HG03521 (cell line): ENCODE measurements around the gene MTSS2.

Experiments
- ATAC-seq: cut with Tn5 transposase; IDR thresholded peaks from one replicate; pipeline ENCODE4 v1.9.1; 2021; ENCODE audit warnings: mild to moderate bottlenecking, moderate library complexity; ENCODE audit not compliant: unreplicated experiment

The MTSS2 gene

DNA sequence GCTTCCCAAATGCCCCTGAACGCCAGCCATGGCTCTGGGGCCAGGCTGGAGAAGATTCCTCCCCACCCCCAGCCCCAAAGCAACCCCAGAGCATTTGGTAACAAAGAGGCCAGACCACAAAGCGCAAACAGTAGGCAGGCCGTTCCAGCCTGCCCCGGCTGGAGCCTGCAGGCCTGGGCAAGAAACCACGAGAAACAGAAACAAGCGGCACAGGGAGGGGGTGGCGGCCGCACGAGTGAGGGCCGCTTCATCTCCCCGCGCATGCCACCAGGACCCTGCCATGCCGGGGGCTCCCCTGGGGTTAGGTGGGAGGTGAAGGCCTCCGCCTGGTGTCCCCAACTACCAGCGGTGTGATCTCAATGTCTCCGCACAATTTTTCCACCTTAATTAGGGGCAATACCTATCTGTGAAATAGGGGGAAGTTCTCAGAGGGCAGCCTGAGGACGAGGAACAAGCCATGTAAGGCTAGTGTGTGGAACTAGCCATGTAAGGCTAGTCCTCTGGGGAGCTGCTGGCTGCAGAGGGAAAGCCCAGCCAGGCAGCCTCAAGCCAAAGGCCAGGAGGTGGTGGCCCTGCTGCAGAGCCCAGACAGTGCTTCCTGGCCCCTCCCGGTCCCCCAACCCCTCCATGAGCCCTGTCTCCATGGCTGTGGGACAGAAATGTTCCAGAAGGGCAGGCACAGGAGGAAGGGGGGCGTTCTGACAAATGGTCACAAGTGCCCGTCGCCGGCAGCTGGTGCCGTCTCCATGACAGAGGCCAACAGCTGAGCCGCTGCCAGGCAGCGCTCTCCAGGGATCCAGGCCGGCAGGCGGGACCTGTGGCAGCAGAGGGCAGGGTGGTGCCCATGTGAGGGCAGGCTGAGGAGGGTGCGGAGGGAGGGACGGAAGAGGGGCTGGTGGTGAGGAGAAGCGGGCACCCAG is 14.5 kb upstream of the MTSS2 start:
- no peak for ATAC-seq

DNA sequence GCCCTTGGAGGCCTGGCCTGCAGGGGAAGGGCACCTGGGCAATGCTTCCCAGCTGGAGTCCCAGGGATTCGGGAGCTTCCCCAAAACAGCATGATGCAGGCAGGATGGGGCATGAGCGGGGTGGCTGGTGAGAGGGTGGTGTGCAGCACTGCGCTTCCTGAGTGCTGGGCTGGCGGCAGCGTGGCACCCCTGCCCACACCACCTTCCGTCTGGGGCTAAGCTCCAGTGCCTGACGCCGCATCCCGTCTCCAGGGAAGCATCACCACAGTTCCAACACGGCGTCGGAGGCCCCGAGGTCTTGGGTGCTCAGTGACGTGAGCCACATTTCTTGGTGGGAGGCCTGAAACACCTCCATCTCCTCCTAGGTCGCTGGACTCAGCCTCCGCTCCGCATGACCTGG is 13.8 kb upstream of the MTSS2 start:
- ATAC-seq, result no peak

DNA sequence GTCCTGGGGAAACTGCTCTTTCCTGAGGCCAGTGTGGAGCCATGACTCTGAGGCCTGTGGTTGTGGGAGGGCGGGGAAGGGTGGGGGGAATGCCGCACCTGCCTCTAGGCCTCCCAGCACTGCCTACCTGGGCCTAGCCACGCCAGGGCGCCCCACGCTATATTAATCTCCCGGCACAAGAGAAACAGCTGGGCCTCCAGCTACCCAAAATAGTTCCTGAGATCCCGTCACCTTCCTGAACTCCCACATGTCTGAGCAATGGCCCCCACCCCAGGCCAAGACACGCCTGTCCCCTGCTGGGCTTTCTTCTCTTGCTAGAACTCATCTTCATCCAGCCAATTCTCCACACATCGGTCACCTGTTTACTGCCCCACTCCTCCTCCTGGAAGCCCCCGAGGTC is 13.0 kb upstream of the MTSS2 start:
- ATAC-seq, result no peak

DNA sequence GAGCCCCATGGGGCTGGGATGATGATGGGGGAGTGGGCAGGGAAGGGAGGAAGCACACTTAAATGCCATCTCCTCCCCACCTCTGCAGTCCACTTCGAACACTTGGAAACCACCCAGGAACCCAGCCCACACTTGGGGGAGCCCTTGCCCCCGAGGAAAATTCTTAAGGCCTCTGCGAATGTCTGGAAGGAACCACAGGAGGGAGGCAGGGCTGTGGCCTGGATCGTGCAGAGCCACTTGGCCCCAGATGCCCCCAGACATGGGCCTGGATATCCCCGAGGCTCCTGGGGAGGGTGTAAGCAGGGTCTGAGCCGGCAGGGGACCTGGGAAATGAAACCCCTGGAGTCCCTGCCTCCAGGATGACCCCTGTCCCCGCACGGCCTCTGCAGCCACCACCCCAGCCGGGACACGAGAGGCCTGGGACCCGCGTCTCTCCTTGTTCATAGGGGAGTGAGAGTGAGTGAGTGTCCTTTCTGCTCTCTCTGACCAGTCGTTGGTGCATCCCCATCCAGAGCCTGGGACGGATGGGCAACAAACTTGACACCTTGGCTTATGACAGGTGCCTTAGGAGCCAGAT is 11.8 kb upstream of the MTSS2 start:
- ATAC-seq, result no peak

DNA sequence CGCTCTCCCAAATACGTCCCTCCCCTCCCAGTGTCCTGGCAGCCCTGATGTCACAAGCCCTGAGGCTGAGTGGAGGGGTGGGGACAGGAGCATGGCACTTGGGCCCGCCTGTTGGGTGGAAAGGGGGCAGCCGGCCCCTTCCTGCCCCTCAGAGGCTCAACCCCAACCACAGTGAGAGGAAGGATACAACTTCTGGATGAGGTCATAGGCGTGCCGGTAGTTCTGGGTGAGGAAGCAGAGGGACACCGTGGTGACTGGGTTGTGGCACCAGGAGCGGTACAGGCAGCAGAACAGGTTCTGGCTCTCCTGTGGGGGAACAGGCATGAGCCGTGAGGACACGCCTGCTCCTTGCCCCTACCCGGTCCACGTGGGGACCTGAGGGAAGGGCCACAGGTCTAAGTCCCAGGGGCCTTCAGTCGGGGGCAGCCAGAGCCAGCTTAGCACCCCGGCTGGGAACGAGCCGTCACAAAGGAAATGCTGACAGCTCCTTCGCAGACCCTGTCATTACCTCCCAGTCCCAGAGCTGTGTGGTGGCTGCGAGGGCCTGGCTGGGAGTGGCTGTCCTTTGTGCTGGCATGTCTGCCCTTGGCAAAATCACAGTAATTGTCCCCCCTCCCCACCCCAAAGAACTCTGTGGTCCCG is 11.2 kb upstream of the MTSS2 start:
- no peak for ATAC-seq

DNA sequence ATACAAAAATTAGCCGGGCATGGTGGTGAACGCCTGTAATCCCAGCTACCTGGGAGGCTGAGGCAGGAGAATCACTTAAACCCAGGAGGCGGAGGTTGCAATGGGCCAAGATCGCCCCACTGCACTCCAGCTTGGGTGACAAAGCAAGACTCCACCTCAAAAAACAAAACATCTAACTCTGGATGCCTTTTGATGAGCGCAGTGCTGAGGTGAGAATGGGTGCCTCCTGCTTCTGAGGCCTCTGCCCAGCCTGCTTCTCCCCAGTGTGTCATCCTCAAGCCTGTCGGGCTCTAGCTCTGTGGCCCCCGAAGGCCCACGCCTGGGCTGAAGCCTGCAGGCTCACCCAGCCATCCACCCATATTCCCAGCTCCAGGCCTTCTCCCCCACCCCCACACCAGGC is 10.5 kb upstream of the MTSS2 start:
- no peak for ATAC-seq

DNA sequence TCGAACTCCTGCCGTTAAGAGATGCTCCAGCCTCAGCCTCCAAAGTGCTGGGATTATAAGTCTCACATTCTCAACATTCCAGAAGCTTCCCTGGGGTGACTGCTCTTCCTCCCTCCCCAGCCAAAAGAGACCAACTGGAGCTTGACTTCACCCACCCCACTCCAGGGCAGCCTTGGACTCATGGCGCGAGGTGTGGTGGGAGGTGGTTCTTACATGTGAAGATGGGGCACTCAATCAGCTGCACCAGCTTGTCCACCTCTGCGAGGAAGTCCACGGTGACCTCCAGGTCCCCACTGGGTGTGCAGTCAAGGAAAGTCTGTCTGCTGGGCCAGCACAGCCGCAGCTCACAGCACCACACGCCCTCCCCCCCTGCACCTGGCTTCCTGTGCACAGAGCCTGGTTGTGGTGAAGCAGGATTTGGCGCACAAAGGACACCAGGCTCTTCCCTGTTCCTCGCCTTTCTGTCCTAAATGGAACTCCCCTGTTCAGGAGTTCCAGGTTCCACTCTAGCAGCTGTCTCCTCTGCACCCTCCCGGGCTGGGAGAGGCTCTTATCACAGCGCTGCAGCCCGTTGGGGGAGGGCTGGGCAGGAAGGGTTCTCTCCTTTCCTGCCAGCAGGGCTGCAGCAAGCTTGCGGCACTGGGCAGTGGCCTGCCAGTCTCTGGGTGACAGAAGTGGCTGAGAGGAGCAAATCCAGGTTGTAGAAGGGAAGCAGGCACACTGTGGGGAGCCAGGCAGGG is 9.6 kb upstream of the MTSS2 start:
- ATAC-seq, result no peak

DNA sequence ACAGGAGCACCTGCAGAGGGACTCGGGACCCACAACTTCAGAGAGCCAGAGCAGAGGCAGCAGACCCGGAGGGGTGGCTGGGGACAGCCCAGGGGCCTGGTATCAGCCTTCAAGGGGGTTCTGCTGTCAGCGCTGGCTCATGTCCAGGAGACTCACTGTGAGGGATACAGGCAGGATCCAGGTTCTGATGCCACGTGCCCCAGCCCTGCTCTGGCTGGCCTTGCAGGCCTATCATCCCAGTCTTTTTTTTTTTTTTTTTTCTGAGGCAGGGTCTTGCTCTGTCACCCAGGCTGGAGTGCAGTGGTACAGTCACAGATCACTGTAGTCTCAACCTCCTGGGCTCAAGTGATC is 9.0 kb upstream of the MTSS2 start:
- ATAC-seq, result no peak

DNA sequence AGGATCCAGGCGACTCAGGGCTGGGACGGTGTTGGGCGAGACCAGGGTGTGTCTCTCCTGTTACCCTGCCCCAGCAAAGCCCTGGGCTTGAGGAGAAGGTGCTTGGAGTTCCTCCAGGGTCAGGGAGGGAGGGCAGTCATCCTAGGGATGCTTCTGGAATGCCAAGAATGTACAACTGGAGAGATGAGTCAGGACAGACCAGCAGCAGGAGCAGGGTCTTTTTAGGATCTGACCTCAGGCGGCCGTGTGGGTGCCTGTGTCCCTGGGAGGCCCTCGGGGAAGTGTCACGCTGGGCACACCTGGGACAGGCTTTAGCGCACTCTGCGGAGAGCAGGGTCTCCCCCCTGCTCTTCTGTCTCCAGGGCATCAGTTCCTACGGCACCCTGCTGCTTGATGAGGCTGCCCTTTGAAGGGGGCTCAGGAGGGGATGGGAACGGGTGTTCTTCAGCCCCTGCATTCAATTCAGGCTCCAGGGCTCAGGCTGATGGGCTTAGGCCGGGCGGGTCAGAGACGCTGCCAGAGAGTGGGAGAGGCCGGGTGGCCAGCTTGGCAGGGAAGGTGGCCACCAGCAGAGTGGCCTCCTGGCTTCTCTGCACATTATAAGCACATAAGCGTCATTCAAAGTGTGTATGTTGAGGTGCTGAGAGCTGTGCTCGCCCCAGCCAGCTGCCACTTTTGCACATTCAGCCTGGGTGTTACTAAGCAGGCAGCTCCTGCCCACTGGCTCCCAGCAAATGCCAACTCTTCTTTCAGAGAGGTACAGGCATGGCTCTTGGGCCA is 8.4 kb upstream of the MTSS2 start:
- ATAC-seq, result no peak

DNA sequence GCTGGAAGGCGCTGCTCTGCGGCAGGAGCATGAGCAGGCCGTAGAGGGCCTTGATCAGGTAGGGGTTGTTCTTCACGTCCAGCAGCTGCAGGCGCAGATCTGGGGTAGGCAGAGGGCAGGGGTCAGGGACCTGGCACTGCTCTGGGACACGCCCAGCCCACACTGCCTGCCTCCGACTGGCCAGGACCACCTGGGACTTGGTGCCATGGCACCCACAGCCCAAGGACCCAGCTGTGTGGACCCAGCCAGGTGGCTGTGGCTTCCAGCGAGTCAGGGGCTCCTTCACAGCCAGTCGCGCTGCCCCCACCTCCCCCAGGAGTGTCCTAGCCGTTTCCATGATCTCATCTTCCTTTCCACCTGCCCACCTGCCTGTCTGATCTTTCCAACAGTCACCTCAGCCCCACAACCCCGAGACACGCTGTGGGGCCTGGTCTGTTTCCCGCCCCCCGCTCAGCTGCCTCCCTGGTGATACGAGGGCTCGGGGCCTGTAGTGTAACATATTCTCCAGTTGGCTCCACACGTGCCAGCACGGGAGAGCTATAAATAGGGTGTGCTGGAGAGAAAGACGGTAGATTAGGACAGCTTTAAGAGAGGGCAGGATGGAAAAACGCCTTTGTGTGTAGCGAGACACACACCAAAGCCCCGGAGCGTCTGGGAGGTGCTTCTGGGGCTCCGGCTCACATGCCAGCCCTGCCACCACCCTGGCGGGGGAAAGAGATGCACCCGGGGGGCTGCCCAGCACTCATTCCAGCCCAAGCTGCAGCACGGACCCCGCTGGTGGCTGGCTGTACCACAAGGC is 7.2 kb upstream of the MTSS2 start:
- no peak for ATAC-seq

DNA sequence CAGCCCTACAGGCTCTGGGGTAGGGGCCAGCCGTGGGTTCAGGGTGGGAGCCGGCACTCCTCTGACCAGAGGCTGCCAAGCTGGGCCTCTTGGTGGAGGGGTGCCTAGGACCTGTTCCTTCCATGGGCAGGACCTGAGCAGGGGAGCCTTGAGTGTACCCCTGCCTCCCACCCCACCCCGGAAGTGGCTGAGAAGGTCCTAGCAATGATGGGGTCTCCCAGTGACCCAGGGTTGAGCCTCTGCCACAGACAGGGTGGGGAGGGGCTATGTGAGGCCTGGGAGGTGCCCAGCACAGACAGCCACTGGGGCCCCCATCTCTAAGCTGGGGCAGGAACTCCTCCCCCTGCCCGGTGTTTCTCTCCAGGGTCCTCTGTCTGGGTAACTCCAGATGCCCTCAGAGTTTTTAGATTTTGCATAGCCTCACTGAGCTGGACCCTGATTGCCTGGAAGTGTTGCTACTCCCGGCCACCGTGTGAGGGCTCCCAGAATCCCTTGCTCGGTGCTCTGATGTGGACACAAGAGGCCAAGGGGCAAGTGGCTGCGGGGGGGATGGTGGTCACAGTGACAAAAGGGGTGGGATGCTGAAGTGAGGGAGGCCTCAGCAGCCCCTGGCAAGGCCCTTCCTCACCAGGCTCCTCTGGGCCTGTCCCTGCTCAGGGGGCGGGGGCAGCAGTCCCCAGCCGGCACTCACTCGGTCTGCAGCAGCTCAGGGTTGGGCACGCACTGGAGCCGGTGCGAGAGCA is 6.4 kb upstream of the MTSS2 start:
- ATAC-seq, result no peak

DNA sequence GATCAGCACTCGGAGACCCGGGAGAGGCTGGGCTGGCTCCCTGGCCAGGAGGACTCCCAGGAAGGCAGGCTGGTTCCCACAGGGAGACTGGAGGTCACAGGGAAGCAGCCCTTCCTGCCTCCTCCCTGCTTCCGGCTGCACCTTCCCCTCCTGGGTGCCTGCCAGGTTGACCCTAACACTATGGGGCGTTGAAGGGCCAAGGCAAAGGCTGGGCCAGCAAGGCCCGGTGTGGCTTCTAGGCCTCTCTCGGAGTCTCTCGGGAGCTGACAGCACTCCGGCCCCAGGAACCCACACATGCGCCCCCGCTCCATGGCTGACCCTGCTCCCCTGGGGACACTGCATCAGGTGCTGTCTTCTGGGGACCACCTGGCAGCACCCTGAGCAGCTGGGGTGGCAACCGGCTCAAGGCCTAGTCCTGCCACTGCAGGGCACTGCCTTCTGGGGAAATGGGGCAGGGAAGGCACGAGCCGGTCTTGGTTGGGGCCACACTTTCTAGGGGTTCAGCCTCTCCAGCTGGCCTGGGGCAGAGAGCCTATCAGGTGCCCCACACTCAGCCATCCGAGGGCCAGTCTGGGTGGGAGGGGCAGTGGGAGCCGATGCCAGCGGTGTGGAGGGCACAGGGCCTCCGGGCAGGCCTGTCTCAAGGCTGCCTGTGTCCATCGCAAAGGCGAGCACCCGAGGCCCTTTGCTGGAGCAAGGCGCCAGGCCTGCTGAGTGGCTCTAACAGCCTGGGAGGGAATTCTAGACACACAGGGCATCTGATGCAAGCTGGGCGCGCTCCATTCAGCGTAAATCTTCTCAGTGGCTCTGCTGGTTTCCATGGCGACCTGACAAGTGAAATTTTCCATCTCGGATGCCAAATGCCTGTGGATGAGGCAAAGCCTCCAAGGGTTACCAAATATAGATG is 5.6 kb upstream of the MTSS2 start:
- ATAC-seq, result no peak

DNA sequence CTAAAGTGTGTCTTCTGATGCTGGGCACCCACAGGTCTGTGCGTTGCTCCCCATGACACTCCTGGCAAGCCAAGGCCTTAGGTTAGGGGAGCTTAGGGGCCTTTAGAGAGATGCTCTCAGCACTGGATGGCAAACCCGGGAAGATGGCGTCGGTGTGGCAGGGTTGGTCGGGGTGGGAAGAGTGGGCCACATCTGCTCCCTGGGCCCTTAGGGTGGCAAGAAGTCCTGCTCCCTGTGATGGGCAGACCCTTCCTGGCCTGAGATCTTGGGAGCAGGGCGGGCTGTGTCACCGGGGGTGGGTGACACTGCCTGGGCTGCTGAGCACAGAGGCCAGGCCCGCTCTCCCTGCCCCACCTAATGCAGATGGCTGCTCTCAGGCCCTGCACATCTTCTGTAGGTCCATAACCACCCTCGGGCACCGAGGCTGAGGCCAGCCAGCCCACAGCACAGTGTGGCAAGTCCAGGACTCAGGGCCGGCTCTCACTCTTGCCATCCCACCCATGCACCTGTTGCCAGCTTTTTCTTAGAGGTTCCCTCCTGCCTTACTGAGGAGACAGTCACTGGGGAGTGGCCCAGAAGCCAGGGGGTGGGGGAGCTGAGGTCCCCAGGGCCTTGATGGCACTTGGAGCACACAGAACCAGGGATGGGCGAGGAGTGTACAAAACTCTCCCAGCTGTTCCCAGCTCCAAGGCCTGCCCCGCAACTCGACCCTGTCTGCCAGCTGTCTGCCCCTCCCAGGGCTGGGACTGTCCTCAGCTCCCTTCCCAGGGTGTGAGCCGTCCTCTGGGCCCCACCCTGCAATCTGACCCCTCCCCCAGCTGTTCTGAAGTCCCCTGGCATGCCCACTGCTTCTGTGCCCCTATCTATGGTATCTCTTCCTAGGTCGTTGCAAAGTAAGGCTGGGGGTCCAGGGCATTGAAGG is 4.4 kb upstream of the MTSS2 start:
- no peak for ATAC-seq

DNA sequence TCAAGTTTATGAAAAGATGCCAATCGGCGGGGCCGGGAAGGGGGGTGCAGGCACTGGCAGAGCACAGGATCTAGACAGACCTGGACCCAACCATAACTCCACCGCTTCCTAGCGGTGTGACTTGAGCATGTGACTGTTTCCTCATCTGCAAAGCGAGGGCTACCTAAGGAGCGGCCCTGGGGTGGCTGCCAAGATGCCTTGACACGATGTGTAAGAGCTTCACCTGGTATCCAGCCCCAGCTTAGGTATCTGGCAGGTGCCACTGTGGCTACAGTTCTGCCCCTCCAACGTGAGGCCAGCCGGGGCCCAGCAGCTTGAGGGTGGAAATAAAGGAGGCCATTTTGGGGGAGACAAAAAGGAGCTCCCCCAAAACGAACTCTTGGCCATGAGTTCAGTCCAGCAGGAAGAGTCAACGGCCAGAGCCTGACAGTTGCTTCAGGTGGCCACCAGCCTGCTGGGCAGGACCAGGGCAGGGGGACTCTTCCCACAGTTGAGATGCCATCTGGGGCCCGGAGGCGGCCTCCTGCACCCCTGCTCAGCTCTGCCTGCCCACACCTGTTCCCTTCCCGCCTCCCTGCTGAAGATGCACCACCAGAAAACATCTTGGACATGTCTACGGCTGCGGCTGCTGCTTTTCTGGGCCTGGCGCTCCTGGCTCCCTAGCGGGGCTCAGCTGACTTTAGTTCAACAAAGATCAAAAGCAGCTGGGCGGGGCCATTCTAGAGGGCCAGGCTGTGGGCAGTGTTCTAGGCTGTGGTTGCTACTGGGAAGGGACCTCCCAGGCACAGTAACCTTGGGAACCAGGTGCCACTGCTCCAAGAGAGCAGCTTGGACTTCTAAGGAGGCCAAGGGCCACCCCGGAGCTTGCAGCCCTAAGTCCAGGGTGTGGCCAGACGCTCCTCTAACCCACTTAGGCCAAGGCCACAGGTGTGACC is 3.4 kb upstream of the MTSS2 start:
- no peak for ATAC-seq

DNA sequence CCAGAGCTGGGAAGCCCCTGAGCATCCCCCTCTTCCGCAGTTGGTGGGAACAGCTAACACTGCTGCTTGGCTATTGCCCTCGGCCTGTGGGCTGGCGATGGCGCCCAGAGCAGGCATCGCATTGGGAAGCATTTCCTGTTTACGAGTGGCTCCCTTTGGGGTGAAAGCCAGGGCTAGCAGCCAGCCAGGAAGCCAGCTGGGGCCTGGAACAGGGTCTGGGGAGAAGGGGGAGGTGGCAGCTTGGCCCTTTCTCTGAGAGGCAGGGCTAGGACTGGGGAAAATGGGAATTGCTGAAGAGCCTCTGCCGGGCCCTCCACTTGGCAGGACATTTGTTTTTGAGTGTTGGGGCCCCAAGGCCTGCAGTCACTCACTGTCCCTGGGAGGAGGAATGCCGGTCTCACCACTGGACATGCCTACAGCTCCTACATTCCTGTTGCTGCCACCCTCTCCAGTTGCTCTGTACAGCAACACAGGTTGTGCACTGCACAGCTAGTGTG is 2.4 kb upstream of the MTSS2 start:
- no peak for ATAC-seq

DNA sequence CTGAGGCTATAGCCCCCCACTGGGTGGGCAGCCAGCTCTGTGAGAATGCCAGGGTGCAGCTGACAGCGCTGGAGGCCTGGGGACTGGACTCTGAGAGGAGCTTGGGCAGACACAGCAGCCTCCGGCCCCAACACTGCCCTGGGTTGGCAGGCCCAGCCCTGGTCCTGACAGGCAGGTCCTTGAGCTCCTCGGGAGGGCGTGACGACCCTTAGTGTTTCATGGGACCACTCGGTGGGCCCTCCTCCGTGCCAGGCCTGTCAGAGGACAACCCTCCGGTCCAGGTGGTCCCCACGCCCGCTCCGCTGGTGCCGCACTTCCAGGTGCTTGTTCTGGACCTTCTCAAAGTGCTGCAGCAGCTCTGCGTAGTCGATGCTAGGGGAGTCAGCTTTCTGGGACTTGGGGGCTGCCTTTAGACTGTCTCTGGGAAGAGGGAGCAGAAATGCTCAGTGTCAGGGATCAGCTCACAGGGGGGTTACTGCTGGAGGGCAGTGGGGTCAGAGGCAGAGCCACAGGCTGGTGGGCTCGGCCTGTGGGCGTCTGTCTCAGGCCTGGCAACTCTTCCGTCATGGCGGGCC is 1.9 kb upstream of the MTSS2 start:
- no peak for ATAC-seq
